ENCODE data around the gene LRRC43.

Gene LRRC43

GRCh38 chr12:122215771-122216170, 32.8 kb downstream of the LRRC43 start:
- no peak for DNase-seq (ENCODE audit: extremely low read depth in 1 of 2, low read depth in 1 of 2)

- DNase-seq (ENCODE audit: extremely low read depth in 1 of 2, low read depth in 1 of 2) = no peak
Observed at GRCh38 chr12:122216445-122216844, 33.5 kb downstream of the LRRC43 start.

GRCh38 chr12:122225683-122226365, 42.9 kb downstream of the LRRC43 start, which contains the start of gene DIABLO:
Gene DIABLO (minus strand): TSS chr12:122226052. CDS start chr12:122226014, 38 bp downstream.
- DNase-seq (ENCODE audit: extremely low read depth in 1 of 2, low read depth in 1 of 2) = peak; percentile 100

GRCh38 chr12:122226366-122227125, 43.6 kb downstream of the LRRC43 start:
- DNase-seq (ENCODE audit: extremely low read depth in 1 of 2, low read depth in 1 of 2) = no peak

- peak in 1 of 2 donors; percentile 49 for DNase-seq (ENCODE audit: extremely low read depth in 1 of 2, low read depth in 1 of 2)
Observed at GRCh38 chr12:122227341-122227740, 44.4 kb downstream of the LRRC43 start.

GRCh38 chr12:122228092-122228491, 45.2 kb downstream of the LRRC43 start:
- no peak for DNase-seq (ENCODE audit: extremely low read depth in 1 of 2, low read depth in 1 of 2)

- DNase-seq (ENCODE audit: extremely low read depth in 1 of 2, low read depth in 1 of 2) = no peak
Observed at GRCh38 chr12:122230798-122231197, 47.9 kb downstream of the LRRC43 start.

GRCh38 chr12:122232691-122233090, 49.8 kb downstream of the LRRC43 start:
- no peak for DNase-seq (ENCODE audit: extremely low read depth in 1 of 2, low read depth in 1 of 2)

GRCh38 chr12:122235741-122236140, 52.8 kb downstream of the LRRC43 start:
- DNase-seq (ENCODE audit: extremely low read depth in 1 of 2, low read depth in 1 of 2) = no peak

GRCh38 chr12:122238861-122239260, 55.9 kb downstream of the LRRC43 start:
- DNase-seq (ENCODE audit: extremely low read depth in 1 of 2, low read depth in 1 of 2) = no peak

GRCh38 chr12:122243965-122244364, 61.0 kb downstream of the LRRC43 start:
- no peak for DNase-seq (ENCODE audit: extremely low read depth in 1 of 2, low read depth in 1 of 2)

GRCh38 chr12:122244565-122245371, 61.8 kb downstream of the LRRC43 start:
- DNase-seq (ENCODE audit: extremely low read depth in 1 of 2, low read depth in 1 of 2) = no peak

- no peak for DNase-seq (ENCODE audit: extremely low read depth in 1 of 2, low read depth in 1 of 2)
Observed at GRCh38 chr12:122245553-122245952, 62.6 kb downstream of the LRRC43 start.

- no peak for DNase-seq (ENCODE audit: extremely low read depth in 1 of 2, low read depth in 1 of 2)
Observed at GRCh38 chr12:122250047-122250446, 67.1 kb downstream of the LRRC43 start.

GRCh38 chr12:122250536-122250935, 67.6 kb downstream of the LRRC43 start:
- DNase-seq (ENCODE audit: extremely low read depth in 1 of 2, low read depth in 1 of 2) = no peak

Data from stimulated activated CD8-positive, alpha-beta memory T cell treated with anti-CD3 and anti-CD28 coated beads, Interleukin-7, amount 100 ng/mL, for 48 hours (primary cell).